Activated CD4-positive, alpha-beta memory T cell treated with anti-CD3 and anti-CD28 coated beads, Interleukin-2, amount 10 ng/mL, durations not matched to agents 7 days and 5 days (primary cell): ENCODE data around the gene NUDT21. TPM values are rescaled to one million over a fixed set of nuclear protein-coding genes. Genes with fewer than 3 reads are reported as not detected.

Experiments used
- CTCF ChIA-PET: fragments of 350-600 bp; sonication (Branson Sonifier 250); formaldehyde crosslinking; loops from one replicate; lab custom pipeline; 2021; ENCODE audit warnings: antibody characterized with exemption, inconsistent platforms; lab: Charles Lee
- POLR2A ChIA-PET: fragments of 350-600 bp; sonication (Branson Sonifier 250); formaldehyde crosslinking; loops from one replicate; lab custom pipeline; 2021; ENCODE audit warnings: antibody characterized with exemption; lab: Charles Lee
- DNase-seq: peaks from one replicate; pipeline ENCODE4 v3.0.0-alpha.2; 2020
- H3K27ac Mint-ChIP-seq: one replicate; pipeline ENCODE4 v1.8.0; 2021; ENCODE audit warnings: mild to moderate bottlenecking, mixed read lengths
- H3K27me3 Mint-ChIP-seq: one replicate; pipeline ENCODE4 v1.8.0; 2021; ENCODE audit warnings: mixed read lengths
- H3K36me3 Mint-ChIP-seq: one replicate; pipeline ENCODE4 v1.8.0; 2021; ENCODE audit warnings: low read depth, mixed read lengths
- H3K4me1 Mint-ChIP-seq: one replicate; pipeline ENCODE4 v1.8.0; 2021; ENCODE audit warnings: mixed read lengths
- H3K4me3 Mint-ChIP-seq: one replicate; pipeline ENCODE4 v1.8.0; 2021; ENCODE audit warnings: mild to moderate bottlenecking, mixed read lengths
- H3K9me3 Mint-ChIP-seq: one replicate; pipeline ENCODE4 v1.8.0; 2021; ENCODE audit warnings: mixed read lengths
- total RNA-seq, 2 experiments: library from RNA; stranded (reverse); gene quantifications; one replicate each; pipeline ENCODE4 v1.2.3, GENCODE V29; 2021

NUDT21 gene
- total RNA-seq, 2 experiments from 2014 or later = 239 to 241 TPM

- ChIA-PET POLR2A (no interaction called here), CTCF (no interaction called here)
- H3K4me1 Mint-ChIP-seq = peaks cover 10% of the 10 kb centered on the region
- H3K9me3 Mint-ChIP-seq = no peaks in the 10 kb centered on the region
- no peaks in the 10 kb centered on the region for H3K27me3 Mint-ChIP-seq
- no peak overlapping the region for H3K27ac Mint-ChIP-seq
- no peak overlapping the region for H3K4me3 Mint-ChIP-seq
- no peak for DNase-seq
- peaks cover 49% of the 10 kb centered on the region for H3K36me3 Mint-ChIP-seq
Measured at GRCh38 chr16:56477096-56477878, 26.2 kb upstream of the NUDT21 start.

- Mint-ChIP-seq H3K9me3 (no peaks in the 10 kb centered on the region), H3K4me3 (no peak overlapping the region), H3K27ac (no peak overlapping the region), H3K36me3 (peaks cover 62% of the 10 kb centered on the region), H3K27me3 (no peaks in the 10 kb centered on the region), H3K4me1 (peaks cover 10% of the 10 kb centered on the region)
- CTCF ChIA-PET = interaction anchor here (1.0 kb wide), 1 partner anchor 11 kb away, joined by 3 read pairs; no protein-coding TSS in a partner anchor
- no peak for DNase-seq
- POLR2A ChIA-PET = no interaction called here
Measured at GRCh38 chr16:56475201-56475600, 24.1 kb upstream of the NUDT21 start.

- peaks cover 65% of the 10 kb centered on the region for H3K36me3 Mint-ChIP-seq
- ChIA-PET POLR2A (no interaction called here), CTCF (no interaction called here)
- no peaks in the 10 kb centered on the region for H3K27me3 Mint-ChIP-seq
- no peaks in the 10 kb centered on the region for H3K9me3 Mint-ChIP-seq
- H3K27ac Mint-ChIP-seq = no peak overlapping the region
- no peaks in the 10 kb centered on the region for H3K4me1 Mint-ChIP-seq
- no peak for DNase-seq
- no peak overlapping the region for H3K4me3 Mint-ChIP-seq
Measured at GRCh38 chr16:56470666-56471065, 19.5 kb upstream of the NUDT21 start.

- ChIA-PET CTCF (no interaction called here), POLR2A (no interaction called here)
- peaks cover 64% of the 10 kb centered on the region for H3K36me3 Mint-ChIP-seq
- H3K4me1 Mint-ChIP-seq = no peaks in the 10 kb centered on the region
- no peaks in the 10 kb centered on the region for H3K27me3 Mint-ChIP-seq
- no peaks in the 10 kb centered on the region for H3K9me3 Mint-ChIP-seq
- H3K4me3 Mint-ChIP-seq = no peak overlapping the region
- no peak overlapping the region for H3K27ac Mint-ChIP-seq
- no peak for DNase-seq
Measured at GRCh38 chr16:56470232-56470631, 19.1 kb upstream of the NUDT21 start.

GRCh38 chr16:56469748-56470147 is 18.6 kb upstream of the NUDT21 start:
- H3K4me1 Mint-ChIP-seq = no peaks in the 10 kb centered on the region
- DNase-seq = no peak
- no peak overlapping the region for H3K4me3 Mint-ChIP-seq
- H3K9me3 Mint-ChIP-seq = no peaks in the 10 kb centered on the region
- ChIA-PET POLR2A (no interaction called here), CTCF (interaction anchor here (0.6 kb wide), 1 partner anchor 524 kb away, joined by 3 read pairs; no protein-coding TSS in a partner anchor)
- H3K27me3 Mint-ChIP-seq = no peaks in the 10 kb centered on the region
- H3K36me3 Mint-ChIP-seq = peaks cover 60% of the 10 kb centered on the region
- no peak overlapping the region for H3K27ac Mint-ChIP-seq

GRCh38 chr16:56468800-56469199 is 17.7 kb upstream of the NUDT21 start:
- Mint-ChIP-seq H3K4me3 (no peak overlapping the region), H3K4me1 (no peaks in the 10 kb centered on the region), H3K27ac (no peak overlapping the region), H3K27me3 (no peaks in the 10 kb centered on the region), H3K9me3 (no peaks in the 10 kb centered on the region), H3K36me3 (peaks cover 65% of the 10 kb centered on the region)
- DNase-seq = no peak
- ChIA-PET CTCF (interaction anchor here (0.8 kb wide), 1 partner anchor 233 kb away, joined by 3 read pairs; no protein-coding TSS in a partner anchor), POLR2A (interaction anchor here (1.1 kb wide), 1 partner anchor 17 kb away, joined by 3 read pairs; no protein-coding TSS in a partner anchor)

- Mint-ChIP-seq H3K36me3 (peaks cover 69% of the 10 kb centered on the region), H3K4me3 (no peak overlapping the region), H3K9me3 (no peaks in the 10 kb centered on the region), H3K27ac (no peak overlapping the region), H3K4me1 (no peaks in the 10 kb centered on the region), H3K27me3 (no peaks in the 10 kb centered on the region)
- POLR2A ChIA-PET = no interaction called here
- CTCF ChIA-PET = no interaction called here
- no peak for DNase-seq
Measured at GRCh38 chr16:56466344-56466743, 15.2 kb upstream of the NUDT21 start.

GRCh38 chr16:56463153-56463552 is 12.0 kb upstream of the NUDT21 start:
- DNase-seq = no peak
- peaks cover 65% of the 10 kb centered on the region for H3K36me3 Mint-ChIP-seq
- POLR2A ChIA-PET = no interaction called here
- no peaks in the 10 kb centered on the region for H3K9me3 Mint-ChIP-seq
- no peak overlapping the region for H3K4me3 Mint-ChIP-seq
- H3K4me1 Mint-ChIP-seq = no peaks in the 10 kb centered on the region
- CTCF ChIA-PET = no interaction called here
- no peak overlapping the region for H3K27ac Mint-ChIP-seq
- H3K27me3 Mint-ChIP-seq = no peaks in the 10 kb centered on the region

- Mint-ChIP-seq H3K4me3 (no peak overlapping the region), H3K9me3 (no peaks in the 10 kb centered on the region), H3K27ac (no peak overlapping the region), H3K4me1 (no peaks in the 10 kb centered on the region), H3K36me3 (peaks cover 64% of the 10 kb centered on the region), H3K27me3 (no peaks in the 10 kb centered on the region)
- no peak for DNase-seq
- ChIA-PET CTCF (no interaction called here), POLR2A (interaction anchor here (1.7 kb wide), 1 partner anchor 10 kb away, joined by 4 read pairs; no protein-coding TSS in a partner anchor)
Measured at GRCh38 chr16:56462064-56462796, 11.1 kb upstream of the NUDT21 start.

- CTCF ChIA-PET = interaction anchor here (0.6 kb wide), 1 partner anchor 85 kb away, joined by 3 read pairs; no protein-coding TSS in a partner anchor
- Mint-ChIP-seq H3K4me3 (no peak overlapping the region), H3K4me1 (peaks cover 10% of the 10 kb centered on the region), H3K27me3 (no peaks in the 10 kb centered on the region), H3K27ac (no peak overlapping the region), H3K9me3 (no peaks in the 10 kb centered on the region), H3K36me3 (peaks cover 69% of the 10 kb centered on the region)
- POLR2A ChIA-PET = interaction anchor here (1.7 to 2.2 kb wide), 2 partner anchors 7 to 9 kb away, joined by 4 to 9 read pairs; partner anchors contain the start of genes NUDT21 and OGFOD1
- DNase-seq = no peak
Measured at GRCh38 chr16:56460101-56460500, 9.0 kb upstream of the NUDT21 start.

- CTCF ChIA-PET = no interaction called here
- H3K27ac Mint-ChIP-seq = no peak overlapping the region
- H3K4me1 Mint-ChIP-seq = peaks cover 18% of the 10 kb centered on the region
- no peak for DNase-seq
- H3K36me3 Mint-ChIP-seq = peaks cover 72% of the 10 kb centered on the region
- H3K4me3 Mint-ChIP-seq = no peak overlapping the region
- no peaks in the 10 kb centered on the region for H3K9me3 Mint-ChIP-seq
- POLR2A ChIA-PET = interaction anchor here (0.9 kb wide), 1 partner anchor 11 kb away, joined by 5 read pairs; no protein-coding TSS in a partner anchor
- H3K27me3 Mint-ChIP-seq = no peaks in the 10 kb centered on the region
Measured at GRCh38 chr16:56457927-56458470, 6.9 kb upstream of the NUDT21 start.

GRCh38 chr16:56451753-56452689 is 889 bp upstream of the NUDT21 start:
- Mint-ChIP-seq H3K4me1 (peaks cover 58% of the 10 kb centered on the region), H3K9me3 (no peaks in the 10 kb centered on the region), H3K4me3 (peak overlapping the region; percentile 94), H3K27ac (peak overlapping the region; percentile 83), H3K36me3 (peaks cover 53% of the 10 kb centered on the region), H3K27me3 (no peaks in the 10 kb centered on the region)
- DNase-seq = peak; percentile 18
- ChIA-PET POLR2A (interaction anchor here (0.6 to 1.4 kb wide), 16 partner anchors 8 to 480 kb away, joined by 3 to 9 read pairs (median 3); partner anchors contain the start of genes HERPUD1 and MT2A), CTCF (interaction anchor here (0.6 to 1.0 kb wide), 6 partner anchors 12 to 250 kb away, joined by 3 to 6 read pairs (median 4); no protein-coding TSS in a partner anchor)
